Activated CD8-positive, alpha-beta T cell treated with anti-CD3 and anti-CD28 coated beads for 36 hours (primary cell): Measurements from ENCODE around the gene MRPL32. TPM values are rescaled to one million over a fixed set of nuclear protein-coding genes. Genes with fewer than 3 reads are reported as not detected.
A peak's percentile ranks its signal among the peaks of the same experiment; 100 is the strongest.

Source experiments
- ATAC-seq: fragments of 200-7000 bp; cut with Tn5 transposase; one replicate; pipeline ENCODE4 v1.10.0; 2021; ENCODE audit warnings: mild to moderate bottlenecking, moderate library complexity
- CTCF ChIA-PET: fragments of 350-600 bp; sonication (Branson Sonifier 250); formaldehyde crosslinking; loops from one replicate; lab custom pipeline; 2021; ENCODE audit warnings: antibody characterized with exemption; lab: Charles Lee
- POLR2A ChIA-PET: fragments of 350-600 bp; sonication (Branson Sonifier 250); formaldehyde crosslinking; loops from one replicate; lab custom pipeline; 2021; ENCODE audit warnings: antibody characterized with exemption; lab: Charles Lee
- DNase-seq: peaks from one replicate; pipeline ENCODE4 v3.0.0-alpha.2; 2020
- H3K27ac Mint-ChIP-seq: one replicate; pipeline ENCODE4 v1.8.0; 2021; ENCODE audit warnings: mild to moderate bottlenecking, mixed read lengths
- H3K27me3 Mint-ChIP-seq: one replicate; pipeline ENCODE4 v1.8.0; 2021; ENCODE audit warnings: mixed read lengths
- H3K36me3 Mint-ChIP-seq: one replicate; pipeline ENCODE4 v1.8.0; 2021; ENCODE audit warnings: low read depth, mixed read lengths
- H3K4me1 Mint-ChIP-seq: one replicate; pipeline ENCODE4 v1.8.0; 2021; ENCODE audit warnings: low read depth, mixed read lengths
- H3K4me3 Mint-ChIP-seq: one replicate; pipeline ENCODE4 v1.8.0; 2021; ENCODE audit warnings: mild to moderate bottlenecking, moderate library complexity, mixed read lengths
- H3K9me3 Mint-ChIP-seq: one replicate; pipeline ENCODE4 v1.8.0; 2021; ENCODE audit warnings: mixed read lengths
- intact Hi-C: fragments of 100-400 bp; cut with micrococcal nuclease; formaldehyde crosslinking; loops from one replicate; pipeline ENCODE4 v1.10.0; 2022
- total RNA-seq, 2 experiments: library from RNA; stranded (reverse); gene quantifications; one replicate each; pipeline ENCODE4 v1.2.3, GENCODE V29; 2021
- TF ChIP-seq, protein P1 (sequence below): fragments of 200-600 bp; IDR thresholded peaks from one replicate; pipeline ENCODE4 v1.8.0; 2022; ENCODE audit warnings: antibody characterized with exemption, mild to moderate bottlenecking

MRPL32 gene
- total RNA-seq, 2 experiments from 2014 or later = 66.9 to 68.5 TPM

DNA sequence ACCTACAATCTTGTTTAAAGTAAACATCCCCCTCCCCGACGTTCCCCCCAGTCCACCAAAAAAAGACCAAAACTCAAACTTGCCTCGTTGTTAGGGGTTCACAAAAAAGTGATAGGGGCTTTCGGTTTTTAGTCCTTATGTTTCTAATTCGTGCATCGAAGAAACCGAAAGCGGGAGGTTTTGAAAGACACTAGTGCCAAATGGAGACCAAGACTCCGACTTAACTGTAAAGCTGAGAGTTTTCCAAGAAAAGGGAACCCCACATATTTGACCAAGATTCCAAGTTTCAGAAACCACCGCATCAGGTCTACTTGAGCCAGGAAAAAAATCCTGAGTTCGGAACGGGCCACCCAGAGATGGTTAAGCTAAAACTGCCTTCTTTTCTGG is 736 bp upstream of the MRPL32 start:
- ChIA-PET CTCF (interaction anchor here (0.7 to 3.4 kb wide), 5 partner anchors 10 to 751 kb away, joined by 3 to 28 read pairs (median 4); no protein-coding TSS in a partner anchor), POLR2A (interaction anchor here (1.0 to 6.6 kb wide), 5 partner anchors 10 to 34 kb away, joined by 3 to 57 read pairs (median 13); partner anchors contain the start of gene C7orf25)
- H3K4me1 Mint-ChIP-seq = peaks cover 63% of the 10 kb centered on the region
- intact Hi-C loops = loop anchor here (2.0 kb wide), 1 partner anchor 19 kb away; the partner anchor contains the start of gene C7orf25
- DNase-seq (peak; percentile 24), ATAC-seq (no peak)
- peaks cover 46% of the 10 kb centered on the region for H3K36me3 Mint-ChIP-seq
- TF ChIP-seq, protein P1, sequence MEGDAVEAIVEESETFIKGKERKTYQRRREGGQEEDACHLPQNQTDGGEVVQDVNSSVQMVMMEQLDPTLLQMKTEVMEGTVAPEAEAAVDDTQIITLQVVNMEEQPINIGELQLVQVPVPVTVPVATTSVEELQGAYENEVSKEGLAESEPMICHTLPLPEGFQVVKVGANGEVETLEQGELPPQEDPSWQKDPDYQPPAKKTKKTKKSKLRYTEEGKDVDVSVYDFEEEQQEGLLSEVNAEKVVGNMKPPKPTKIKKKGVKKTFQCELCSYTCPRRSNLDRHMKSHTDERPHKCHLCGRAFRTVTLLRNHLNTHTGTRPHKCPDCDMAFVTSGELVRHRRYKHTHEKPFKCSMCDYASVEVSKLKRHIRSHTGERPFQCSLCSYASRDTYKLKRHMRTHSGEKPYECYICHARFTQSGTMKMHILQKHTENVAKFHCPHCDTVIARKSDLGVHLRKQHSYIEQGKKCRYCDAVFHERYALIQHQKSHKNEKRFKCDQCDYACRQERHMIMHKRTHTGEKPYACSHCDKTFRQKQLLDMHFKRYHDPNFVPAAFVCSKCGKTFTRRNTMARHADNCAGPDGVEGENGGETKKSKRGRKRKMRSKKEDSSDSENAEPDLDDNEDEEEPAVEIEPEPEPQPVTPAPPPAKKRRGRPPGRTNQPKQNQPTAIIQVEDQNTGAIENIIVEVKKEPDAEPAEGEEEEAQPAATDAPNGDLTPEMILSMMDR = no peak
- H3K27me3 Mint-ChIP-seq = no peaks in the 10 kb centered on the region
- H3K4me3 Mint-ChIP-seq = peak overlapping the region; percentile 100
- H3K27ac Mint-ChIP-seq = peak overlapping the region; percentile 100
- H3K9me3 Mint-ChIP-seq = no peaks in the 10 kb centered on the region

DNA sequence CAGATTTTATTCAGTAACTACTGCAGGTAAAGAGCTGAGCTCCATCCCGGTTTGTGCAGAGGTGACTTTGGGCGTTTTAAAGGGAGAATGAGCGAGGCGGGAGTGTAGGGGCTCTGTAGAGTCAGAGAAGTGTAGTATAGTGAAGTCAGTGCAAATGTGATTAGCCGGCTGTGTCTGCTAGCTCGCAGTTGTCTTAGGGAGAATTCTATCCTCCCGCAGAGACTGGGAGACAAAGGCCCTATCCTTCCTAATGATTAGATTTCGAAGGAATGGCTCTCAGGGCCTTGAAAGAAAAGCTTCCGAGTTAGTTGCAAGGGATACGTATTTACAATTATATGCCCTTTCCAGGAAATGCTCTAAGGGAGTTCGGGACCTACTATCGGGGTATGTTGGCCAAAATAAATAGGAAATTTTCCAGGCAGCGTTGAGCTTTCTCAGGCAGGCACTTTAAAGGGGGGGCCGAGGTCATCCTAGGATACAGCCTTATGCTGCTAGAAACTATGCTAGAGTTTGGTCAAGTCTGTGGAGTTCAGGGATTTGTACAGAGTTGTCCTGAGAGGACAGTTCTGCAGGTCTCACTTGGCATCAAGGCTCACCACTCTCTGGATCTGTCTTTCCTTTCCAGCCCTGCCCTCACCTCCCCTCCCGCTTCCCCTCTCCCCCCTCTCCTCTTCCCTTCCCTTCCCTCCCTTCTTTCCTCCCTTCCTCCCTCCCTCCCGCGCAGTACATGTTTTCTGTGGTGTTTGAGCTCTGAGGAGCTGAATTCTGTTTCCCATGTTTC is 825 bp downstream of the MRPL32 start:
- Mint-ChIP-seq H3K9me3 (no peaks in the 10 kb centered on the region), H3K27ac (peak overlapping the region; percentile 100), H3K4me1 (peaks cover 54% of the 10 kb centered on the region), H3K36me3 (peaks cover 46% of the 10 kb centered on the region), H3K27me3 (no peaks in the 10 kb centered on the region), H3K4me3 (peak overlapping the region; percentile 100)
- DNase-seq = no peak
- TF ChIP-seq, protein P1 = no peak
- ATAC-seq = no peak
- intact Hi-C loops = no loop called here
- POLR2A ChIA-PET = interaction anchor here (1.2 to 6.6 kb wide), 5 partner anchors 8 to 18 kb away, joined by 3 to 57 read pairs (median 4); partner anchors contain the start of gene C7orf25
- CTCF ChIA-PET = interaction anchor here (0.8 to 3.4 kb wide), 4 partner anchors 8 to 649 kb away, joined by 3 to 28 read pairs (median 6); no protein-coding TSS in a partner anchor

DNA sequence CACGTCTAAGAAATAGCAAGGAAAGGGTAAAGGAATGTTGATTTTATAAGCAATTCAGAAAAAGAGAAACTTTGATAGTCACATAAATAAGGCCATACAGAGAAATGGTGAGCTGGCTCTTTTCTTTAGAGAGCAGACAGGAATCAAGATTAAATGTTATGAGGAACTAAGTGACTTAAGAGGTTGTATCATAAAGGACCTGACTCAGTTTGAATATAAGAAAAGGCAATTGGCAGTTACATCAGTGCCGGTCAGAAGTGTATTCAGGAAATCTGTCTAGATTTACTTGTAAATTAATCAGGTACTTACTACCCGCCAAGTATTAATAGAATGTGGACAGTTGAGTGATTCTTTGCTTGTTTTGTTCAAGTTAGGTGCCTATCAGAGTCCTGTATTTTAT is 2.1 kb downstream of the MRPL32 start:
- H3K27me3 Mint-ChIP-seq = no peaks in the 10 kb centered on the region
- no peaks in the 10 kb centered on the region for H3K9me3 Mint-ChIP-seq
- H3K4me3 Mint-ChIP-seq = peak overlapping the region; percentile 100
- H3K27ac Mint-ChIP-seq = peak overlapping the region; percentile 74
- peaks cover 44% of the 10 kb centered on the region for H3K36me3 Mint-ChIP-seq
- intact Hi-C loops = no loop called here
- ChIA-PET POLR2A (interaction anchor here (6.6 kb wide), 1 partner anchor 20 kb away, joined by 57 read pairs; the partner anchor contains the start of gene C7orf25), CTCF (interaction anchor here (0.7 to 1.8 kb wide), 3 partner anchors 46 to 993 kb away, joined by 3 to 7 read pairs (median 3); no protein-coding TSS in a partner anchor)
- H3K4me1 Mint-ChIP-seq = peaks cover 47% of the 10 kb centered on the region
- ATAC-seq (no peak), DNase-seq (no peak)
- TF ChIP-seq, protein P1 = no peak

DNA sequence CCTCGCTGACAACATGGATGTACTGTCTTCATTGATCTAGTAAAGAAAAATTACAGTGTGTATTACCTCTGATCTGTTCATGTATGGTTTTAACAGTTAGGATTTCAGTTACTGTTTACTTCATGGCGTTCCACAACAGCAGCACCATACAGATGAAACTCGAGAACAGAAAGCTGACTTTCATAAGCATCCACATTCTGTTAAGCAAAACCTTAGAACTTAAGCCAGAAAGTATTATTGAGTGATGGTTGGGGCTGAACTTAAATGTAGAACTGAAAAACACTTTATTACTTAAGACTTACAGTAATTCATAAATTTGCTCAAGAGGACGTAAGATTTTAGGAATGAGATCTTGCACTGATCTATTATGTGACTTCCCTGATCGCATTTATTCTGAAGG is 3.7 kb downstream of the MRPL32 start:
- Mint-ChIP-seq H3K9me3 (no peaks in the 10 kb centered on the region), H3K36me3 (peaks cover 39% of the 10 kb centered on the region), H3K4me3 (no peak overlapping the region), H3K27me3 (no peaks in the 10 kb centered on the region), H3K4me1 (peaks cover 53% of the 10 kb centered on the region), H3K27ac (peak overlapping the region; percentile 58)
- DNase-seq = no peak
- TF ChIP-seq, protein P1 = no peak
- ATAC-seq = no peak
- CTCF ChIA-PET = interaction anchor here (0.7 to 1.8 kb wide), 4 partner anchors 49 to 995 kb away, joined by 3 to 8 read pairs (median 5); no protein-coding TSS in a partner anchor
- intact Hi-C loops = no loop called here
- POLR2A ChIA-PET = interaction anchor here (1.7 kb wide), 1 partner anchor 10 kb away, joined by 6 read pairs; no protein-coding TSS in a partner anchor
